SJSA1 (cell line): ENCODE measurements around the gene C6orf136. TPM values are rescaled to one million over a fixed set of nuclear protein-coding genes. Genes with fewer than 3 reads are reported as not detected.

Source experiments
- DNase-seq, 2 experiments: peaks; one replicate each; pipeline ENCODE4 v3.0.0-alpha.2; 2015 to 2020; ENCODE audit warnings: low spot score in 2 of 2, low read depth in 1 of 2
- H3K27ac ChIP-seq: fragments of 250-450 bp; sonication (Bioruptor Pico); 2 replicates; pipeline ENCODE4 v1.5.1; 2020; ENCODE audit warnings: mild to moderate bottlenecking, moderate library complexity
- H3K27me3 ChIP-seq: fragments of 250-450 bp; sonication (Bioruptor Pico); replicated peaks from 2 replicates; pipeline ENCODE4 v1.5.1; 2020; ENCODE audit warnings: mild to moderate bottlenecking, moderate library complexity
- H3K36me3 ChIP-seq: fragments of 250-450 bp; sonication (Bioruptor Pico); 2 replicates; pipeline ENCODE4 v1.5.1; 2020; ENCODE audit warnings: mild to moderate bottlenecking
- H3K4me1 ChIP-seq: fragments of 250-450 bp; sonication (Bioruptor Pico); replicated peaks from 2 replicates; pipeline ENCODE4 v1.6.1; 2021; ENCODE audit warnings: mild to moderate bottlenecking
- H3K4me3 ChIP-seq: fragments of 250-450 bp; sonication (Bioruptor Pico); 2 replicates; pipeline ENCODE4 v1.5.1; 2020; ENCODE audit warnings: mild to moderate bottlenecking
- H3K9me3 ChIP-seq: fragments of 250-450 bp; sonication (Bioruptor Pico); replicated peaks from 2 replicates; pipeline ENCODE4 v1.5.1; 2020; ENCODE audit warnings: mild to moderate bottlenecking
- total RNA-seq: library from RNA; depleted of rRNA; stranded (reverse); fragments of >200 nt; shearing (Covaris generic); gene quantifications from 2 replicates; pipeline ENCODE4 v1.2.3, GENCODE V29; 2014

Gene C6orf136
- total RNA-seq, 1 experiment from 2014 or later: 4.9 TPM

GRCh38 chr6:30625511-30625910 is 21.4 kb upstream of the C6orf136 start:
- H3K4me1 ChIP-seq: peaks cover 15% of the 10 kb centered on the region

GRCh38 chr6:30626484-30627366 is 20.2 kb upstream of the C6orf136 start, which contains the start of gene ATAT1:
Gene ATAT1 (plus strand): TSS chr6:30626874.
- DNase-seq: peak; percentile 75 to 88
- Histone ChIP-seq H3K4me1 (peaks cover 15% of the 10 kb centered on the region), H3K27ac (peak within 1 kb of the TSS; percentile 64), H3K9me3 (no peaks in the 10 kb centered on the region), H3K36me3 (peaks cover 73% of the 10 kb centered on the region), H3K27me3 (no peaks in the 10 kb centered on the region), H3K4me3 (peak within 1 kb of the TSS; percentile 56)

More at GRCh38 chr6:30625511-30625910, 21.4 kb upstream of the C6orf136 start:
- Histone ChIP-seq H3K4me3 (no peak overlapping the region), H3K27ac (no peak overlapping the region), H3K36me3 (peaks cover 79% of the 10 kb centered on the region), H3K9me3 (no peaks in the 10 kb centered on the region), H3K27me3 (no peaks in the 10 kb centered on the region)
- DNase-seq: no peak

GRCh38 chr6:30635834-30636233 is 11.1 kb upstream of the C6orf136 start:
- peaks cover 36% of the 10 kb centered on the region for H3K36me3 ChIP-seq
- no peak overlapping the region for H3K4me3 ChIP-seq
- no peak for DNase-seq
- H3K27ac ChIP-seq: no peak overlapping the region
- H3K27me3 ChIP-seq: no peaks in the 10 kb centered on the region
- H3K4me1 ChIP-seq: no peaks in the 10 kb centered on the region
- no peaks in the 10 kb centered on the region for H3K9me3 ChIP-seq

GRCh38 chr6:30640481-30640880 is 6.5 kb upstream of the C6orf136 start:
- DNase-seq: no peak
- Histone ChIP-seq H3K36me3 (peaks cover 38% of the 10 kb centered on the region), H3K4me1 (no peaks in the 10 kb centered on the region), H3K9me3 (no peaks in the 10 kb centered on the region), H3K27ac (no peak overlapping the region), H3K4me3 (no peak overlapping the region), H3K27me3 (no peaks in the 10 kb centered on the region)

GRCh38 chr6:30641048-30641447 is 5.9 kb upstream of the C6orf136 start:
- Histone ChIP-seq H3K27ac (no peak overlapping the region), H3K4me1 (no peaks in the 10 kb centered on the region), H3K27me3 (no peaks in the 10 kb centered on the region), H3K36me3 (peaks cover 42% of the 10 kb centered on the region), H3K9me3 (no peaks in the 10 kb centered on the region), H3K4me3 (no peak overlapping the region)
- no peak for DNase-seq

GRCh38 chr6:30643656-30644055 is 3.3 kb upstream of the C6orf136 start:
- no peak overlapping the region for H3K4me3 ChIP-seq
- no peaks in the 10 kb centered on the region for H3K9me3 ChIP-seq
- H3K36me3 ChIP-seq: peaks cover 44% of the 10 kb centered on the region
- no peaks in the 10 kb centered on the region for H3K27me3 ChIP-seq
- peaks cover 11% of the 10 kb centered on the region for H3K4me1 ChIP-seq
- H3K27ac ChIP-seq: no peak overlapping the region
- DNase-seq: no peak

- Histone ChIP-seq H3K4me3 (no peak overlapping the region), H3K27ac (no peak overlapping the region), H3K4me1 (peaks cover 11% of the 10 kb centered on the region), H3K27me3 (no peaks in the 10 kb centered on the region), H3K36me3 (peaks cover 41% of the 10 kb centered on the region), H3K9me3 (no peaks in the 10 kb centered on the region)
- DNase-seq: no peak
These were observed 2.2 kb upstream of the C6orf136 start for GRCh38 chr6:30644769-30645168.

- no peaks in the 10 kb centered on the region for H3K27me3 ChIP-seq
- peaks cover 32% of the 10 kb centered on the region for H3K36me3 ChIP-seq
- H3K27ac ChIP-seq: no peak overlapping the region
- no peak for DNase-seq
- H3K4me1 ChIP-seq: peaks cover 11% of the 10 kb centered on the region
- no peak overlapping the region for H3K4me3 ChIP-seq
- H3K9me3 ChIP-seq: no peaks in the 10 kb centered on the region
These were observed 944 bp upstream of the C6orf136 start for GRCh38 chr6:30645989-30646388.

GRCh38 chr6:30647242-30648116 is 546 bp downstream of the C6orf136 start:
- no peaks in the 10 kb centered on the region for H3K27me3 ChIP-seq
- H3K4me3 ChIP-seq: peak overlapping the region; percentile 83
- no peak overlapping the region for H3K27ac ChIP-seq
- peak; percentile 64 to 78 for DNase-seq
- H3K4me1 ChIP-seq: peaks cover 11% of the 10 kb centered on the region
- peaks cover 36% of the 10 kb centered on the region for H3K36me3 ChIP-seq
- no peaks in the 10 kb centered on the region for H3K9me3 ChIP-seq

GRCh38 chr6:30651143-30651542 is 4.2 kb downstream of the C6orf136 start:
- H3K4me1 ChIP-seq: peaks cover 11% of the 10 kb centered on the region
- H3K9me3 ChIP-seq: no peaks in the 10 kb centered on the region
- H3K27me3 ChIP-seq: no peaks in the 10 kb centered on the region
- no peak for DNase-seq
- peaks cover 62% of the 10 kb centered on the region for H3K36me3 ChIP-seq
- no peak overlapping the region for H3K4me3 ChIP-seq
- no peak overlapping the region for H3K27ac ChIP-seq

GRCh38 chr6:30654798-30655742 is 8.1 kb downstream of the C6orf136 start:
- no peak overlapping the region for H3K27ac ChIP-seq
- H3K4me3 ChIP-seq: no peak overlapping the region
- H3K4me1 ChIP-seq: no peaks in the 10 kb centered on the region
- H3K27me3 ChIP-seq: no peaks in the 10 kb centered on the region
- peaks cover 89% of the 10 kb centered on the region for H3K36me3 ChIP-seq
- H3K9me3 ChIP-seq: no peaks in the 10 kb centered on the region
- no peak for DNase-seq

- DNase-seq: no peak
- no peaks in the 10 kb centered on the region for H3K27me3 ChIP-seq
- peaks cover 96% of the 10 kb centered on the region for H3K36me3 ChIP-seq
- no peaks in the 10 kb centered on the region for H3K4me1 ChIP-seq
- H3K27ac ChIP-seq: no peak overlapping the region
- H3K4me3 ChIP-seq: no peak overlapping the region
- H3K9me3 ChIP-seq: no peaks in the 10 kb centered on the region
These were observed 8.8 kb downstream of the C6orf136 start for GRCh38 chr6:30655743-30656094.

GRCh38 chr6:30656513-30656912 is 9.6 kb downstream of the C6orf136 start:
- Histone ChIP-seq H3K27me3 (no peaks in the 10 kb centered on the region), H3K4me3 (no peak overlapping the region), H3K27ac (no peak overlapping the region), H3K9me3 (no peaks in the 10 kb centered on the region), H3K4me1 (no peaks in the 10 kb centered on the region), H3K36me3 (peaks cover 96% of the 10 kb centered on the region)
- DNase-seq: no peak
